ENCODE results near the gene MBNL3. TPM values are rescaled to one million over a fixed set of nuclear protein-coding genes. Genes with fewer than 3 reads are reported as not detected.

The MBNL3 gene
- total RNA-seq, 2 donors from 2014 or later: 6.3 to 14.8 TPM

DNA sequence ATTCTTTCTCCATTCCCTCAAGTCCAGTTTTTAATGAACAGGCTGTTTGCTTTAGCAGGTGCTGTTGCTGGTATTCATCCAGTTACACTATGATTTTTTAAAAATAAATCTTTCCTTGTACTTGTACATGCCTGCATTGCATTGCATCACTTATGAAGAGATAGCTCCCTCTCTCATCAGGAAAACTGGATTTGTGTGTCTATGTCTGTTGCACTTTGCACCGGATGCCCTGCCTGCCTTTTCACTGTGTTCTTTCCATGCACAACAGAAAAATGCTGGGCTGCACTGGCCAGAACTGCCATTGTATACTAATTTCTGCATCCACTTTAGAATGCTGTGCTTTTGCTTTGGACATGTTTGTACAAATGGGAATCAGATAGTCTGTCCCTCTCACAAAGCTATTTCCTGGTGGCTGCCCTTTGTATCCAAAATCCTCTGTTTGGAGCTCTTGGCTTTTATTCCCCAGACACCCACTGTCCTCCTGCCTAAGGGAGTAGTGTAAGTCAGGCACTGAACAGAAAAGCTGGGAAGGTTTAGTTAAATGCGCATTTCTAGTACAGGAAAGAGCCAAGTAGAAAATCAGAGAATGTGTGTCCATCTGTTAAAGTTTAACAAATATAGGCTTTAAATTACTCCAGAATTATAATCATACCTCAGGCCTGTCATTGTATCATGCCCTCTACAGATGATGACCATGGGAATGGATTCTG is 119.1 kb downstream of the MBNL3 start:
- Histone ChIP-seq H3K27me3 (no peaks in the 10 kb centered on the region), H3K9me3 (no peaks in the 10 kb centered on the region), H3K4me1 (no peaks in the 10 kb centered on the region), H3K36me3 (replicated peaks in 1 of 2; ENCODE audit: insufficient read depth in 1 of 2, low read depth in 2 of 2) (no peaks in the 10 kb centered on the region), H3K4me3 (no peak overlapping the region), H3K27ac (no peak overlapping the region)
- WGBS, 2 donors: 56 to 79% methylated on average over 2 of the region's 2 CpGs
- TF ChIP-seq, protein P1, sequence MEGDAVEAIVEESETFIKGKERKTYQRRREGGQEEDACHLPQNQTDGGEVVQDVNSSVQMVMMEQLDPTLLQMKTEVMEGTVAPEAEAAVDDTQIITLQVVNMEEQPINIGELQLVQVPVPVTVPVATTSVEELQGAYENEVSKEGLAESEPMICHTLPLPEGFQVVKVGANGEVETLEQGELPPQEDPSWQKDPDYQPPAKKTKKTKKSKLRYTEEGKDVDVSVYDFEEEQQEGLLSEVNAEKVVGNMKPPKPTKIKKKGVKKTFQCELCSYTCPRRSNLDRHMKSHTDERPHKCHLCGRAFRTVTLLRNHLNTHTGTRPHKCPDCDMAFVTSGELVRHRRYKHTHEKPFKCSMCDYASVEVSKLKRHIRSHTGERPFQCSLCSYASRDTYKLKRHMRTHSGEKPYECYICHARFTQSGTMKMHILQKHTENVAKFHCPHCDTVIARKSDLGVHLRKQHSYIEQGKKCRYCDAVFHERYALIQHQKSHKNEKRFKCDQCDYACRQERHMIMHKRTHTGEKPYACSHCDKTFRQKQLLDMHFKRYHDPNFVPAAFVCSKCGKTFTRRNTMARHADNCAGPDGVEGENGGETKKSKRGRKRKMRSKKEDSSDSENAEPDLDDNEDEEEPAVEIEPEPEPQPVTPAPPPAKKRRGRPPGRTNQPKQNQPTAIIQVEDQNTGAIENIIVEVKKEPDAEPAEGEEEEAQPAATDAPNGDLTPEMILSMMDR (IDR thresholded peaks at IDR 0.05): no peak
- TF ChIP-seq POLR2A (IDR thresholded peaks at IDR 0.05): no peak
- ATAC-seq: no peak
- DNase-seq: no peak
- intact Hi-C loops (cut with DNase I): no loop called here

DNA sequence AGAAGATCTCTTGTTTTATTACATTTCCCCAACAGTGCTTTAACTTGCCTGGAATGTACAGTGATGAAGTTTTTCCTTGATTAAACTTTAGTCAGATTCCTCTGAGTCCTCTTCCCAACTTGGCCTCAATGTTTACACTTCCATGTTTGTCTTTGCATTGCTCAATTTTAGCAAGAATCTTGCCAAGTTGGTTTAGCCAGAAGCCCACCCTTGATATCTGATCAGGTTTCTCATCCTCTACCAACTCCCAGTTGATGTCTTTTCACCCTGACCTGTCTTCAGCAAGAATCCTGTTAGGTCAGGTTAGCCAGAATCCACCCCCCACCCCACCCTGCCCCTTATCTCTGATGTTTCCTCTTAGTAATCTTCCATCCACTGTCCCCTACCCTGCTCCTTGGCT is 120.9 kb downstream of the MBNL3 start:
- no peak for DNase-seq
- Histone ChIP-seq H3K36me3 (replicated peaks in 1 of 2; ENCODE audit: insufficient read depth in 1 of 2, low read depth in 2 of 2) (no peaks in the 10 kb centered on the region), H3K4me3 (no peak overlapping the region), H3K9me3 (no peaks in the 10 kb centered on the region), H3K4me1 (no peaks in the 10 kb centered on the region), H3K27me3 (no peaks in the 10 kb centered on the region), H3K27ac (no peak overlapping the region)
- no peak for ATAC-seq
- intact Hi-C loops (cut with DNase I): no loop called here
- TF ChIP-seq, protein P1 (IDR thresholded peaks at IDR 0.05): no peak
- TF ChIP-seq POLR2A (IDR thresholded peaks at IDR 0.05): no peak

DNA sequence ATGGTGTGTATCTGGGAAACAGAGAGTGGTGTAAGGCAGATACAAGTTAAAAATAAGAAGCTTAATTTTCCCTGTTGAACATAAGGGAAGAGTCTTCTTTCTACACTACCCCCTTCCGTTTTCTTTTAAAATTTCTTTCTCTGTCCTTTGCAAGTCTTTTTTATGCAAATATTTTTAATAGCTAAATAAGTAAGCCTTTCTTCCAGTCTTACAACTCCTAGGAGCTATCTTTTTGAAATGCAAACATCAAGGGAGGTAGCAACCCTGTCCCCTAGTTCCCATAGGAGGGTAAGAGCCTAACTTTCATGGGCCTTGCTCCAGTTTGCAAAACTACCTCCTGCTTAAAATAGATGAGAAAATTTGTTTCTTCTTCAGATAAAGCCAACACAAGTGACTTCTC is 121.5 kb downstream of the MBNL3 start:
- intact Hi-C loops (cut with DNase I): no loop called here
- no peak overlapping the region for H3K4me3 ChIP-seq
- no peaks in the 10 kb centered on the region for H3K4me1 ChIP-seq
- no peaks in the 10 kb centered on the region for H3K36me3 ChIP-seq (replicated peaks in 1 of 2; ENCODE audit: insufficient read depth in 1 of 2, low read depth in 2 of 2)
- H3K27ac ChIP-seq: no peak overlapping the region
- H3K9me3 ChIP-seq: no peaks in the 10 kb centered on the region
- H3K27me3 ChIP-seq: no peaks in the 10 kb centered on the region
- no peak for ATAC-seq
- WGBS, 2 donors: 92 to 94% methylated on average over 1 of the region's 1 CpG
- no peak for DNase-seq
- TF ChIP-seq, protein P1 (IDR thresholded peaks at IDR 0.05): no peak
- TF ChIP-seq POLR2A (IDR thresholded peaks at IDR 0.05): no peak

DNA sequence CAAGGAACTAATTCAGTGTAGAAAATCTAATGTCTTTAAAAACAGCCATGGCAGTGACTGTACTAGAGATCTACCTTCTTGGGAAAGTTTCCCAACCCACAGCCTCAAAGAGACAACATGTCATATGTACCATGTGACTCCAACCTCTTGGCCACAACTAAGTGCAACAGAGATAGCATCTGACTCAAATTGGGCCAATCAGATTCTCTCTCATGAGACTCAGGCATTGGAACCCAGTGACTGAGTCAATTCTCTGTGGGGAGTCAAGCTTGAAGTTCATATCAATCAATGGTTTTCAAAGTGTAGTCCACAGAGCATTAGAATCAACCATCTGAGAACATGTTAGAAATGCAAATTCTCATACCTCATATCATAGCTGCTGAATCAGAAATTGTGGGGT is 123.3 kb downstream of the MBNL3 start:
- Histone ChIP-seq H3K27me3 (no peaks in the 10 kb centered on the region), H3K27ac (no peak overlapping the region), H3K4me3 (no peak overlapping the region), H3K36me3 (replicated peaks in 1 of 2; ENCODE audit: insufficient read depth in 1 of 2, low read depth in 2 of 2) (no peaks in the 10 kb centered on the region), H3K4me1 (no peaks in the 10 kb centered on the region), H3K9me3 (no peaks in the 10 kb centered on the region)
- intact Hi-C loops (cut with DNase I): no loop called here
- TF ChIP-seq, protein P1 (IDR thresholded peaks at IDR 0.05): no peak
- no peak for TF ChIP-seq POLR2A (IDR thresholded peaks at IDR 0.05)
- DNase-seq: no peak
- ATAC-seq: no peak

DNA sequence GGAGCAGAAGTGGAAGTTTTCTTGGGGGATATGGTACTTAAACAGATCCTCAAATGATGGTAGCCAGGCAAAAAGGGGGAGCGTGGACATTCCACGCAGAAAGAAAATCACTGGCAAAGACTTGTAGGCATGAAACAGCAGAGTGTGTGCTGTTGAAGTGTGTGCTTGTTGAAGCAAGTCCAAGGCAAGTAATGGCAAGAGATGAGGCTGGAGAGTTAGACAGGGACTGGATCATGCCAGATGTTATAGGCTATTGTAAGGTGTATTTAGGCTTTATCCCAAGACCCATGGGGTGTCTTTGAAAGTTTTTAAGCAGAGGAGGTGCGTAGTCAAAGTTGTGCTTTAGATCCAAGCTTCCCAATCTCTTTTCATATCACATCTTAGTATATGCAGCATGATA is 124.5 kb downstream of the MBNL3 start:
- no peaks in the 10 kb centered on the region for H3K9me3 ChIP-seq
- no peak for ATAC-seq
- H3K4me3 ChIP-seq: no peak overlapping the region

More for the DNA sequence above, 124.5 kb downstream of the MBNL3 start:
- H3K27ac ChIP-seq: no peak overlapping the region
- no peak for DNase-seq
- TF ChIP-seq, protein P1 (IDR thresholded peaks at IDR 0.05): no peak
- no peak for TF ChIP-seq POLR2A (IDR thresholded peaks at IDR 0.05)
- H3K4me1 ChIP-seq: no peaks in the 10 kb centered on the region
- 94 to 100% methylated on average over 3 of the region's 3 CpGs for WGBS, 2 donors
- intact Hi-C loops (cut with DNase I): no loop called here
- H3K27me3 ChIP-seq: no peaks in the 10 kb centered on the region
- no peaks in the 10 kb centered on the region for H3K36me3 ChIP-seq (replicated peaks in 1 of 2; ENCODE audit: insufficient read depth in 1 of 2, low read depth in 2 of 2)

Measured in body of pancreas (tissue), 4 donors.